BLaER1 treated with 17β-estradiol and CSF1 and Interleukin-3, amounts not matched to agents 10 nM and 100 nM (cell line): ENCODE data around the gene SLC18A3.
A peak's percentile ranks its signal among the peaks of the same experiment; 100 is the strongest.

Source experiments
- H3K27ac ChIP-seq, 11 experiments: shearing (Covaris generic); formaldehyde crosslinking; 2 replicates each; pipeline ENCODE4 v1.8.1; 2022
- H3K27me3 ChIP-seq, 11 experiments: shearing (Covaris generic); formaldehyde crosslinking; 2 replicates each; pipeline ENCODE4 v1.8.1; 2022
- H3K36me3 ChIP-seq, 11 experiments: shearing (Covaris generic); formaldehyde crosslinking; 2 replicates each; pipeline ENCODE4 v1.8.1; 2022
- H3K4me1 ChIP-seq, 10 experiments: shearing (Covaris generic); formaldehyde crosslinking; 2 replicates each; pipeline ENCODE4 v1.8.1; 2022
- H3K4me2 ChIP-seq, 11 experiments: shearing (Covaris generic); formaldehyde crosslinking; 2 replicates each; pipeline ENCODE4 v1.8.1; 2022
- H3K4me3 ChIP-seq, 10 experiments: shearing (Covaris generic); formaldehyde crosslinking; 2 replicates each; pipeline ENCODE4 v1.8.1; 2022
- H3K9ac ChIP-seq, 11 experiments: shearing (Covaris generic); formaldehyde crosslinking; 2 replicates each; pipeline ENCODE4 v1.8.1; 2022
- H3K9me3 ChIP-seq, 11 experiments: shearing (Covaris generic); formaldehyde crosslinking; replicated peaks in 1 of 11; 2 replicates each; pipeline ENCODE4 v1.8.1; 2022
- H4K20me1 ChIP-seq, 11 experiments: shearing (Covaris generic); formaldehyde crosslinking; 2 replicates each; pipeline ENCODE4 v1.8.1; 2022
- Cebpa-rat ChIP-seq, 11 experiments: shearing (Covaris generic); IDR thresholded peaks; 2 replicates each; pipeline ENCODE4 v1.8.1; 2022

Gene SLC18A3

DNA sequence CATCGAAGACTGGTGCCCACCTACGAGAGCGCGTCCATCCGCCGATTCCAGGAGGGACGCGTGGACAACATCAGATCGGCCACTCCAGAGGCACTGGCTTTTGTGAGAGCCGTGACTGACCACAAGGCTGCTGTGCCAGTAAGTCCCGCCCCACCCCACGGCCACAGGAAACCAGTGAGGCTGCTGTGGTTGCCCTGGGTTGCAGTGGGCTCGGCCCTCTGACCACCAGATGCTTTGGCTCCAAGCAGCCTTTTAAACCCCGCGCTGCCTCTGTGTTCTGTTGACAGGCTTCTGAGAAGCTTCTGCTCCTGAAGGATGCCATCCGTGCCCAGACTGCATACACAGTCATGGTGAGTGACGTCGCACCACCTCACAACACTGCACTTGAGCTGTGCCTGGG, 45.0 kb downstream of the SLC18A3 start:
- H3K4me3 ChIP-seq: no peak overlapping the region
- no peak for TF ChIP-seq Cebpa-rat (IDR thresholded peaks at IDR 0.05)
- H3K27ac ChIP-seq: no peak overlapping the region
- no peaks in the 10 kb centered on the region for H4K20me1 ChIP-seq
- peaks cover 18 to 70% (median 50%) of the 10 kb centered on the region in 10 experiments for H3K4me1 ChIP-seq
- H3K27me3 ChIP-seq: no peaks in the 10 kb centered on the region
- H3K4me2 ChIP-seq: peak overlapping the region in 9 of 11 experiments; percentile 11 to 32 (median 20); a peak in 10 of 22 replicates
- peaks cover 19 to 37% (median 31%) of the 10 kb centered on the region in 11 experiments for H3K9me3 ChIP-seq
- H3K9ac ChIP-seq: no peak overlapping the region
- H3K36me3 ChIP-seq: no peaks in the 10 kb centered on the region

DNA sequence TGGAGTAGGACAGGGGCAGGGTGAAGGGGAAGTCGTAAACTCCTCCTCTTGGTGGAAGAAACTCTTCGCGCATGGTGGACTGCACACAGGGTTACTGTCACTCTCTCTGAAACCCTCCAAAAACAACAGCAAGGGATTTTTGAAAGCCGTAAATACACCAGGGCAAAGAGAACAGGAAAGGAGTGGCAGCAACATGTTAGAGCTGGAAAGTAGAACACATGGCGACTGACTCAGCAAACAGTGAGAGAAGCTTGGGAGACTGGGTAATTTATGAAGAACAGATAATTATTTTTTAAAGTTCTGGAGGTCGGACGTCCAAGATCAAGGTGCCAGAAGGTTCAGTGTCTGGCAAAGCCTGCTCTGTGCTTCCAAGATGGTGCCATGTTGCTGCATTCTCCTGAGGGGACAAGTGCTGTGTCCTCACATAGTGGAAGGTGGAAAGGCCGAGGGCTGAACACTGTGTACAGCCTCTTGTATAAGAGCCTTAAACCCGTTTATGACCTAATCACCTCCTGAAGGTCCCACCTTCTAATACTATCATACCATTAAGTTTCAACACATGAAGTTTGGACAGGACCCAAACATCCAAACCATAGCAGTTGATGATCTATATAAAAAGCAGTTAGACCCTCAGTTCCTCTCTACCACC, 46.9 kb downstream of the SLC18A3 start:
- no peaks in the 10 kb centered on the region for H4K20me1 ChIP-seq
- no peak overlapping the region for H3K9ac ChIP-seq
- H3K9me3 ChIP-seq: peaks cover 19 to 44% (median 34%) of the 10 kb centered on the region in 11 experiments
- H3K36me3 ChIP-seq: no peaks in the 10 kb centered on the region
- H3K4me2 ChIP-seq: peak overlapping the region; percentile 7 to 60 (median 35); a peak in 18 of 22 replicates
- no peak overlapping the region for H3K4me3 ChIP-seq
- peaks cover 9 to 51% (median 31%) of the 10 kb centered on the region in 10 experiments; a peak in 17 of 20 replicates for H3K4me1 ChIP-seq
- TF ChIP-seq Cebpa-rat (IDR thresholded peaks at IDR 0.05): no peak
- H3K27me3 ChIP-seq: no peaks in the 10 kb centered on the region
- no peak overlapping the region for H3K27ac ChIP-seq

DNA sequence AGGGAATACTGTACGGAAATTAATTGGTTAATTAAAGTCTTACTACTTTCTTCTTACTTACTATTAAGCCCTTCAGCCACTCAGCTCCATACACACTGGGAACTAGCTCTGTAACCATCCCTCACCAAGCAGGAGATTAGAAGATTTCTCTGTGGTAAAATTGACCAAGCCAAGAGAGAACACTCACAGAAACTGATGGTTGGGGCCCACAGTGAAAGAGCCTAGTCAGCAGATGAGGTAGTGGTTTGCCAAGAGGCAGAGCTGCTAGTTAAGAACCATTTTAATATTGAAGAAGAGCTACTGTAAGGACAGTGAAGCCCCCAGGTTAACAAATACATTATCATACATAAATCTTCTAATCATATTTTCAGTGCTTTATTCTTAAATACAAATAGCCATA, 47.5 kb downstream of the SLC18A3 start:
- Histone ChIP-seq H3K27me3 (no peaks in the 10 kb centered on the region), H3K4me1 (peaks cover 9 to 44% (median 25%) of the 10 kb centered on the region in 10 experiments; a peak in 17 of 20 replicates), H3K27ac (no peak overlapping the region), H4K20me1 (no peaks in the 10 kb centered on the region), H3K9me3 (peaks cover 19 to 44% (median 34%) of the 10 kb centered on the region in 11 experiments), H3K36me3 (no peaks in the 10 kb centered on the region), H3K4me3 (no peak overlapping the region), H3K4me2 (0 out of 22 replicates have a peak overlapping the region, but pooled peaks of 2 of the 11 experiments have one; percentile 33 to 60), H3K9ac (no peak overlapping the region)
- no peak for TF ChIP-seq Cebpa-rat (IDR thresholded peaks at IDR 0.05)

DNA sequence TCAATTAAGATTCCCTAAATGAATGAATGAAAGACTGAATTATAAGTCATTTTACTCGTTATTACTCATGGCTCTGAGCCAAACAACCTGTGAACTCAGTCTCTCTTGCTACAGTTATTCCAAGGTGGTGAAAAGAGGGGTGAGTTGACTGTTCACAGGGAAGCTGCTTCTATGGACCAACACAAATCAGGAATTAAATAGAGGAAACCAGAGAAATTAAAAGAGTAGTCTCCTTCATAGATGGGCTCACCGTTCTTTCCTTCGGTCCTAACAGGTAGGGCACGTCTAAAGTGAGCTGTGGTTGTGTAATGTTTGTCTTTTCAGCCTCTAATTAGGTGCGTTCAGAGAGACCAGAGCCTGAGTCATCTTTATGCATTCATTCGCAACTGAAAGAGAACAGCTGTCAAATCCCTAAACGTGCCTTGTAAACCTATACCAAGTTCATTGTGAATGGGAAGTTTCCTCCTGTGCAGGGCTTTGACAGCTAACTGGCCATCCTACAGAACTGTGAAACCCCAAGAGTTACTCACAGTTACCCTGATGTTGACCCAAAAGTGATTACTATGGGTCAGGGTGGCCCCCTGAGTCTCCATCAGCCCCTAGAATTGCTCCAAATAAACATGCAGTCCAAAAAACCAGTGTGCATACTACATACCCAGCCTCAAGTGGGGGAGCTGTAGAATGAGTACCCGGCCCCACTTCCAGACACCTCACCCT, 51.2 kb downstream of the SLC18A3 start:
- no peak for TF ChIP-seq Cebpa-rat (IDR thresholded peaks at IDR 0.05)
- Histone ChIP-seq H4K20me1 (no peaks in the 10 kb centered on the region), H3K9ac (no peak overlapping the region), H3K4me3 (no peak overlapping the region), H3K4me2 (no peak overlapping the region), H3K9me3 (peaks cover 19 to 44% (median 34%) of the 10 kb centered on the region in 11 experiments), H3K27ac (no peak overlapping the region), H3K4me1 (peaks cover 0 to 13% (median 9%) of the 10 kb centered on the region in 10 experiments; a peak in 16 of 20 replicates), H3K36me3 (no peaks in the 10 kb centered on the region), H3K27me3 (no peaks in the 10 kb centered on the region)
